GM12878 (cell line): ENCODE results near the gene GTF3C1. TPM values are rescaled to one million over a fixed set of nuclear protein-coding genes. Genes with fewer than 3 reads are reported as not detected.

Experiments used
- ATAC-seq: fragments of 200-7000 bp; cut with Tn5 transposase; 3 replicates; pipeline ENCODE4 v1.9.1; 2020; ENCODE audit warnings: mild to moderate bottlenecking, moderate library complexity
- BruUV-seq: library from RNA; stranded (reverse); fragments of 400-500 nt; replicated peaks from 2 replicates; lab custom pipeline; 2021; lab: Mats Ljungman, UMichigan
- CTCF ChIA-PET: fragments of 300-600 bp; sonication (Branson Sonifier 250); formaldehyde crosslinking; extraction: SDS; loops from one replicate; lab custom pipeline; 2021; ENCODE audit warnings: inconsistent platforms; lab: Yijun Ruan, JAX
- POLR2A ChIA-PET: fragments of 350-600 bp; formaldehyde crosslinking; extraction: SDS; loops from one replicate; lab custom pipeline; 2021; ENCODE audit warnings: inconsistent platforms; lab: Charles Lee
- RAD21 ChIA-PET: fragments of 300-600 bp; sonication (Branson Sonifier 250); formaldehyde crosslinking; loops from one replicate; lab custom pipeline; 2023; ENCODE audit warnings: antibody characterized with exemption; ENCODE audit not compliant: unreplicated experiment; lab: Charles Lee
- SMC1A ChIA-PET: fragments of 300-600 bp; sonication (Branson Sonifier 250); formaldehyde crosslinking; loops from one replicate; lab custom pipeline; 2023; ENCODE audit not compliant: unreplicated experiment, uncharacterized antibody; lab: Charles Lee
- DNase-seq: peaks from one replicate; pipeline ENCODE4 v3.0.0-alpha.2; 2011; ENCODE audit warnings: low read depth, low spot score
- FAIRE-seq: peaks from 3 replicates; lab custom pipeline; 2011; peaks lifted over from hg19 to GRCh38; lab: Jason Lieb, UNC
- H2AFZ ChIP-seq: 2 replicates; pipeline ENCODE4 v1.6.0; 2011; ENCODE audit warnings: low read depth, low read length, control low read depth; ENCODE audit not compliant: control insufficient read depth
- H3K27ac ChIP-seq: 2 replicates; pipeline ENCODE4 v1.5.1; 2011; ENCODE audit warnings: control low read depth; ENCODE audit not compliant: control insufficient read depth, insufficient read depth
- H3K27me3 ChIP-seq, 2 experiments: replicated peaks in 1 of 2; 2 replicates each; pipeline versions ENCODE4 v1.6.0 to v1.6.1; 2011; ENCODE audit warnings: low read length in 1 of 2; ENCODE audit not compliant: control insufficient read depth in 2 of 2, insufficient read depth in 2 of 2
- H3K36me3 ChIP-seq, 2 experiments: 2 replicates each; pipeline ENCODE4 v1.5.1; 2011; ENCODE audit warnings: low read length in 1 of 2; ENCODE audit not compliant: control insufficient read depth in 2 of 2, insufficient read depth in 2 of 2
- H3K4me1 ChIP-seq: 2 replicates; pipeline ENCODE4 v1.6.1; 2011; ENCODE audit warnings: mild to moderate bottlenecking, low read length, moderate library complexity, mixed read lengths; ENCODE audit not compliant: control insufficient read depth, insufficient read depth
- H3K4me2 ChIP-seq: 2 replicates; pipeline ENCODE4 v1.6.0; 2011; ENCODE audit warnings: control low read depth; ENCODE audit not compliant: control insufficient read depth, insufficient read depth
- H3K4me3 ChIP-seq: fragments of 200-600 bp; sonication (generic); 2 replicates; pipeline ENCODE4 v1.5.1; 2016
- H3K79me2 ChIP-seq: 2 replicates; pipeline ENCODE4 v1.6.0; 2011; ENCODE audit warnings: low read length; ENCODE audit not compliant: control insufficient read depth, insufficient read depth
- H3K9ac ChIP-seq: 2 replicates; pipeline ENCODE4 v1.8.0; 2011; ENCODE audit warnings: low read length, control low read depth, mixed read lengths; ENCODE audit not compliant: control insufficient read depth, insufficient read depth
- H3K9me3 ChIP-seq: replicated peaks from 3 replicates; pipeline ENCODE4 v1.5.1; 2011; ENCODE audit warnings: mild to moderate bottlenecking, low read length; ENCODE audit not compliant: control insufficient read depth, insufficient read depth
- H4K20me1 ChIP-seq: 2 replicates; pipeline ENCODE4 v1.6.0; 2011; ENCODE audit not compliant: control insufficient read depth, insufficient read depth
- CEBPB ChIP-seq, 2 experiments: fragments of 150-350 bp in 1 of 2; IDR thresholded peaks; 2 replicates each; pipeline ENCODE4 v1.6.1; 2012 to 2014; ENCODE audit warnings: low read depth in 2 of 2, low read length in 2 of 2, borderline replicate concordance in 1 of 2, inconsistent platforms in 1 of 2
- NRF1 ChIP-seq: conservative IDR thresholded peaks from 2 replicates; pipeline ENCODE4 v1.6.1; 2011; ENCODE audit warnings: mild to moderate bottlenecking, low read depth, low read length, improper control_type of control experiment
- RAD21 ChIP-seq: IDR thresholded peaks from 2 replicates; pipeline ENCODE4 v1.6.1; 2011; ENCODE audit warnings: mild to moderate bottlenecking, low read depth, low read length, moderate library complexity; ENCODE audit not compliant: insufficient read depth
- SP1 ChIP-seq: IDR thresholded peaks from one replicate; pipeline ENCODE4 v1.6.1; 2011; ENCODE audit warnings: low read depth, low read length
- STAT3 ChIP-seq: IDR thresholded peaks from 2 replicates; pipeline ENCODE4 v1.6.1; 2011; ENCODE audit warnings: low read depth, low read length, improper control_type of control experiment
- TAF1 ChIP-seq: IDR thresholded peaks from 2 replicates; pipeline ENCODE4 v1.6.1; 2011; ENCODE audit warnings: mild to moderate bottlenecking, low read depth, low read length, borderline replicate concordance
- TARDBP ChIP-seq: IDR thresholded peaks from 2 replicates; pipeline ENCODE4 v1.6.1; 2016; ENCODE audit warnings: borderline replicate concordance
- WGBS: methylation state at CpG from one replicate; pipeline ENCODE4 v1.1.6; 2016; ENCODE audit warnings: low lambda C conversion rate; ENCODE audit not compliant: insufficient replicate concordance, insufficient coverage; ENCODE audit errors: missing lambda C conversion rate; 5-methylcytosine and 5-hydroxymethylcytosine counted together
- in situ Hi-C: fragments of 300-500 bp; cut with MboI; formaldehyde crosslinking; loops from 9 replicates; pipeline ENCODE4 v1.14.3; 2018; ENCODE audit warnings: mixed read lengths
- intact Hi-C: fragments of 100-400 bp; cut with micrococcal nuclease; formaldehyde crosslinking; loops from one replicate; pipeline ENCODE4 v1.14.2; 2022; ENCODE audit not compliant: unreplicated experiment
- polyA plus RNA-seq, 11 experiments: library from polyadenylated mRNA; depleted of rRNA in 4 of 11; unstranded in 6 of 11; stranded (reverse) in 5 of 11; fragments of >200 nt; fragmentation: Nextera tagmentation in 4 of 11; fragmentation: Illumina TruSeq in 1 of 11; extraction: Ambion mirVana in 4 of 11; extraction: Trizol in 1 of 11; gene quantifications; 1 replicate in 1 of 11; 2 replicates in 10 of 11; pipeline versions ENCODE4 v1.2.1 to v1.2.3, GENCODE V29; 2011 to 2016; ENCODE audit warnings: inconsistent platforms in 2 of 11, missing spikeins in 2 of 11, low read depth in 1 of 11
- total RNA-seq, 4 experiments: library from RNA; depleted of rRNA in 3 of 4; stranded (reverse); fragments of >200 nt in 3 of 4; fragmentation: Illumina TruSeq in 1 of 4; extraction: Trizol in 1 of 4; gene quantifications; 2 replicates each; pipeline versions ENCODE4 v1.2.1 to v1.2.3, GENCODE V29; 2013 to 2021
- TF ChIP-seq, protein P1 (sequence below): fragments of 450-650 bp; formaldehyde crosslinking; IDR thresholded peaks from 2 replicates; pipeline ENCODE4 v1.5.0; 2022; ENCODE audit warnings: mild to moderate bottlenecking, missing genetic modification characterization
- TF ChIP-seq, protein P2 (sequence below): IDR thresholded peaks from 2 replicates; pipeline ENCODE4 v1.6.1; 2011; ENCODE audit warnings: low read depth, low read length, improper control_type of control experiment, borderline replicate concordance
- TF ChIP-seq, protein P3 (sequence below): fragments of 450-650 bp; IDR thresholded peaks from 2 replicates; pipeline ENCODE4 v1.6.1; 2016; ENCODE audit warnings: mild to moderate bottlenecking, moderate library complexity, borderline replicate concordance

GTF3C1 gene
- total and polyA plus RNA-seq, 10 of the 15 experiments (the other 5 are each of a cell fraction or from before 2014, with no cell fraction given) = 0.98 to 60.9 (median 34.3) TPM

DNA sequence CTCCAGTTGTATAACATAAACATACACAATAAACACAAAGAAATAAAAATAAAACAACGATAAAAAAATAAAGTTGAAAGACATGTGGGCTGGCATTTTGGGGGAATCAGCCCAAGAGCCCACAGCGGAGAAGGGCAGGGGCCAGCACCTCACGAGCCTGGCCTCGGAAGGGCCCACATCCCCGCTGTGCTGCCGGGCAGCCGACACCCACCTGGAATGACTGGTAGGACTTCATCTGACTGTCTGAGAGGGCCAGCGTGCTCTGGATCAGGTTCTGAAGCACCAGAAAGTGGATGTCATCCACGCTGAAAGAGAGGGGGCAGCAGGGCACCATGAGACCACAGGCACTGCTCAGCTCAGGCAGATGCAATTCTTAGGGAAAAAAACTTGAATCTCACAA lies 73.5 kb downstream of the GTF3C1 start (continued):
- TF ChIP-seq SP1 = no peak
- TF ChIP-seq TAF1 = no peak
- TF ChIP-seq, all 136 proteins: peak for 0

DNA sequence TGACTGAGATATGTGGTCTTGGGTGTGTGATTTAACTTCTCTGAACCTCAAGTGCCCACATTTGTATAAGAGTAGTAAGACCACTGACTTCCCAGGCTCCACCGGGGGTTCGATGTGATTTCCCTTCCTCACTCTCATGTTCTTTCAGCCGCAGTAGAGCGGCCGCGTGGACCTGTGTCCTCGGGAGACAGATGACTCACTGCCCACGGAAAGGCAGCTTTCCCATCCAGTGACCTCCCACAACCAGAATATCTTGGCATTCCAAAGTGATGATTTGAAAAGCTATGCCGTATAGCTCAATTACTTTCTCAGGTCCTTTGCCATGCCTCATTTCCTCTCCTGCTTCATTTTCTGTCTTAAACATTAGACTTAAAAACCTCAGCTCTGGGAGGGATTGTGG lies 74.2 kb downstream of the GTF3C1 start:
- no peaks in the 10 kb centered on the region for H3K79me2 ChIP-seq
- H3K4me1 ChIP-seq = no peaks in the 10 kb centered on the region
- DNase-seq = no peak
- no peak overlapping the region for H2AFZ ChIP-seq
- ChIA-PET CTCF (interaction anchor here (0.7 to 1.2 kb wide), 2 partner anchors 270 to 320 kb away, joined by 3 read pairs; no protein-coding TSS in a partner anchor), POLR2A (no interaction called here), SMC1A (no interaction called here), RAD21 (no interaction called here)
- H3K4me2 ChIP-seq = no peak overlapping the region
- no peak overlapping the region for H3K9ac ChIP-seq
- intact Hi-C loops = no loop called here
- no peak for FAIRE-seq
- TF ChIP-seq TARDBP (no peak), CEBPB (IDR thresholded peaks at IDR 0.05; ENCODE audit: borderline replicate concordance in 1 of 2, low read depth in 2 of 2, low read length in 2 of 2) (no peak), NRF1 (no peak), RAD21 (no peak), STAT3 (no peak)
- TF ChIP-seq, protein P1, sequence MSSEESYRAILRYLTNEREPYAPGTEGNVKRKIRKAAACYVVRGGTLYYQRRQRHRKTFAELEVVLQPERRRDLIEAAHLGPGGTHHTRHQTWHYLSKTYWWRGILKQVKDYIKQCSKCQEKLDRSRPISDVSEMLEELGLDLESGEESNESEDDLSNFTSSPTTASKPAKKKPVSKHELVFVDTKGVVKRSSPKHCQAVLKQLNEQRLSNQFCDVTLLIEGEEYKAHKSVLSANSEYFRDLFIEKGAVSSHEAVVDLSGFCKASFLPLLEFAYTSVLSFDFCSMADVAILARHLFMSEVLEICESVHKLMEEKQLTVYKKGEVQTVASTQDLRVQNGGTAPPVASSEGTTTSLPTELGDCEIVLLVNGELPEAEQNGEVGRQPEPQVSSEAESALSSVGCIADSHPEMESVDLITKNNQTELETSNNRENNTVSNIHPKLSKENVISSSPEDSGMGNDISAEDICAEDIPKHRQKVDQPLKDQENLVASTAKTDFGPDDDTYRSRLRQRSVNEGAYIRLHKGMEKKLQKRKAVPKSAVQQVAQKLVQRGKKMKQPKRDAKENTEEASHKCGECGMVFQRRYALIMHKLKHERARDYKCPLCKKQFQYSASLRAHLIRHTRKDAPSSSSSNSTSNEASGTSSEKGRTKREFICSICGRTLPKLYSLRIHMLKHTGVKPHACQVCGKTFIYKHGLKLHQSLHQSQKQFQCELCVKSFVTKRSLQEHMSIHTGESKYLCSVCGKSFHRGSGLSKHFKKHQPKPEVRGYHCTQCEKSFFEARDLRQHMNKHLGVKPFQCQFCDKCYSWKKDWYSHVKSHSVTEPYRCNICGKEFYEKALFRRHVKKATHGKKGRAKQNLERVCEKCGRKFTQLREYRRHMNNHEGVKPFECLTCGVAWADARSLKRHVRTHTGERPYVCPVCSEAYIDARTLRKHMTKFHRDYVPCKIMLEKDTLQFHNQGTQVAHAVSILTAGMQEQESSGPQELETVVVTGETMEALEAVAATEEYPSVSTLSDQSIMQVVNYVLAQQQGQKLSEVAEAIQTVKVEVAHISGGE (CRISPR knock-in tag) = no peak
- TF ChIP-seq, protein P2, sequence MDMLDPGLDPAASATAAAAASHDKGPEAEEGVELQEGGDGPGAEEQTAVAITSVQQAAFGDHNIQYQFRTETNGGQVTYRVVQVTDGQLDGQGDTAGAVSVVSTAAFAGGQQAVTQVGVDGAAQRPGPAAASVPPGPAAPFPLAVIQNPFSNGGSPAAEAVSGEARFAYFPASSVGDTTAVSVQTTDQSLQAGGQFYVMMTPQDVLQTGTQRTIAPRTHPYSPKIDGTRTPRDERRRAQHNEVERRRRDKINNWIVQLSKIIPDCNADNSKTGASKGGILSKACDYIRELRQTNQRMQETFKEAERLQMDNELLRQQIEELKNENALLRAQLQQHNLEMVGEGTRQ = no peak
- TF ChIP-seq, protein P3, sequence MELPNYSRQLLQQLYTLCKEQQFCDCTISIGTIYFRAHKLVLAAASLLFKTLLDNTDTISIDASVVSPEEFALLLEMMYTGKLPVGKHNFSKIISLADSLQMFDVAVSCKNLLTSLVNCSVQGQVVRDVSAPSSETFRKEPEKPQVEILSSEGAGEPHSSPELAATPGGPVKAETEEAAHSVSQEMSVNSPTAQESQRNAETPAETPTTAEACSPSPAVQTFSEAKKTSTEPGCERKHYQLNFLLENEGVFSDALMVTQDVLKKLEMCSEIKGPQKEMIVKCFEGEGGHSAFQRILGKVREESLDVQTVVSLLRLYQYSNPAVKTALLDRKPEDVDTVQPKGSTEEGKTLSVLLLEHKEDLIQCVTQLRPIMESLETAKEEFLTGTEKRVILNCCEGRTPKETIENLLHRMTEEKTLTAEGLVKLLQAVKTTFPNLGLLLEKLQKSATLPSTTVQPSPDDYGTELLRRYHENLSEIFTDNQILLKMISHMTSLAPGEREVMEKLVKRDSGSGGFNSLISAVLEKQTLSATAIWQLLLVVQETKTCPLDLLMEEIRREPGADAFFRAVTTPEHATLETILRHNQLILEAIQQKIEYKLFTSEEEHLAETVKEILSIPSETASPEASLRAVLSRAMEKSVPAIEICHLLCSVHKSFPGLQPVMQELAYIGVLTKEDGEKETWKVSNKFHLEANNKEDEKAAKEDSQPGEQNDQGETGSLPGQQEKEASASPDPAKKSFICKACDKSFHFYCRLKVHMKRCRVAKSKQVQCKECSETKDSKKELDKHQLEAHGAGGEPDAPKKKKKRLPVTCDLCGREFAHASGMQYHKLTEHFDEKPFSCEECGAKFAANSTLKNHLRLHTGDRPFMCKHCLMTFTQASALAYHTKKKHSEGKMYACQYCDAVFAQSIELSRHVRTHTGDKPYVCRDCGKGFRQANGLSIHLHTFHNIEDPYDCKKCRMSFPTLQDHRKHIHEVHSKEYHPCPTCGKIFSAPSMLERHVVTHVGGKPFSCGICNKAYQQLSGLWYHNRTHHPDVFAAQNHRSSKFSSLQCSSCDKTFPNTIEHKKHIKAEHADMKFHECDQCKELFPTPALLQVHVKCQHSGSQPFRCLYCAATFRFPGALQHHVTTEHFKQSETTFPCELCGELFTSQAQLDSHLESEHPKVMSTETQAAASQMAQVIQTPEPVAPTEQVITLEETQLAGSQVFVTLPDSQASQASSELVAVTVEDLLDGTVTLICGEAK = no peak
- H3K27ac ChIP-seq = no peak overlapping the region
- ATAC-seq = no peak
- H4K20me1 ChIP-seq = no peaks in the 10 kb centered on the region
- no TSS peak for BruUV-seq
- in situ Hi-C loops = no loop called here
- no peaks in the 10 kb centered on the region for H3K9me3 ChIP-seq
- 95% methylated on average over 9 of the region's 9 CpGs for WGBS
- H3K36me3 ChIP-seq = peaks cover 16 to 19% of the 10 kb centered on the region in 2 experiments
- no peak overlapping the region for H3K4me3 ChIP-seq
- no peaks in the 10 kb centered on the region for H3K27me3 ChIP-seq
